ENCODE results near the gene VGLL4. TPM values are rescaled to one million over a fixed set of nuclear protein-coding genes. Genes with fewer than 3 reads are reported as not detected.
A peak's percentile ranks its signal among the peaks of the same experiment; 100 is the strongest.

Gene VGLL4
- total RNA-seq, 1 experiment from 2014 or later, result 42.1 TPM

- H4K91ac ChIP-seq (ENCODE audit: insufficient read length, low read depth, low read length), result no peak overlapping the region
- no peak overlapping the region for H3T11ph ChIP-seq (ENCODE audit: low read length)
- no peak overlapping the region for H2BK12ac ChIP-seq (ENCODE audit: insufficient read length, low read depth, low read length)
- no peak overlapping the region for H4K5ac ChIP-seq (ENCODE audit: insufficient read length, low read depth, low read length)
- Mint-ChIP-seq H3K36me3 (ENCODE audit: insufficient read depth in 1 of 3, low read depth in 3 of 3) (no peaks in the 10 kb centered on the region; a peak in 2 of 7 replicates), H3K27ac (peak overlapping the region in 2 of 3 experiments; percentile 13 to 34; a peak in 2 of 7 replicates), H3K4me3 (no peak overlapping the region), H3K4me1 (peaks cover 38 to 43% of the 10 kb centered on the region in 2 experiments), H3K27me3 (ENCODE audit: low read depth) (no peaks in the 10 kb centered on the region), H3K9me3 (no peaks in the 10 kb centered on the region)
- H3K4ac ChIP-seq (ENCODE audit: low read depth, low read length), result no peak overlapping the region
- H4K8ac ChIP-seq (replicated peaks; ENCODE audit: insufficient read length, low read depth, low read length), result no peak overlapping the region
- no peak overlapping the region for H2BK5ac ChIP-seq (ENCODE audit: insufficient read length, low read length)
- DNase-seq, result no peak
- no peak overlapping the region for H3K27ac ChIP-seq (ENCODE audit: insufficient read length, low read depth, low read length)
- H3K4me2 ChIP-seq (ENCODE audit: insufficient read depth, insufficient read length, low read length), result no peak overlapping the region
- no peaks in the 10 kb centered on the region for H3K23me2 ChIP-seq (ENCODE audit: insufficient read length, low read depth, low read length, poor library complexity, severe bottlenecking)
- H3K79me2 ChIP-seq (ENCODE audit: insufficient read depth, low read length), result peaks cover 22% of the 10 kb centered on the region; the same call in 1 of the 2 replicates
- H2AK5ac ChIP-seq (ENCODE audit: insufficient read length, low read length), result no peak overlapping the region
- no peak overlapping the region for H2BK120ac ChIP-seq (ENCODE audit: low read depth, low read length, poor library complexity, severe bottlenecking)
- H2BK20ac ChIP-seq (ENCODE audit: low read depth, low read length, poor library complexity, severe bottlenecking), result no peak overlapping the region
- no peak overlapping the region for H2BK15ac ChIP-seq (ENCODE audit: low read depth, low read length)
- H3K14ac ChIP-seq (ENCODE audit: insufficient read depth, low read length), result no peak overlapping the region
- peaks cover 6% of the 10 kb centered on the region for H3K79me1 ChIP-seq (ENCODE audit: insufficient read depth, low read depth, low read length, poor library complexity, severe bottlenecking)
- H3K4me1 ChIP-seq (ENCODE audit: insufficient read depth, low read length), result no peaks in the 10 kb centered on the region
- H4K20me1 ChIP-seq (ENCODE audit: control insufficient read depth, insufficient read depth, insufficient read length), result no peaks in the 10 kb centered on the region
- H3K9me3 ChIP-seq (ENCODE audit: control insufficient read depth, low read depth, low read length), result no peaks in the 10 kb centered on the region
- no peak overlapping the region for H3K18ac ChIP-seq (ENCODE audit: insufficient read length, low read depth, low read length)
- no peak overlapping the region for H3K56ac ChIP-seq (ENCODE audit: insufficient read length, low read depth, low read length)
- no CpG with 5 or more reads among the region's 7 CpGs for WGBS (ENCODE audit: extremely low coverage, insufficient read length, low lambda C conversion rate)
- TF ChIP-seq CTCF (conservative IDR thresholded peaks at IDR 0.05), result no peak
- H2AFZ ChIP-seq (ENCODE audit: low read length), result no peak overlapping the region
- no peaks in the 10 kb centered on the region for H3K27me3 ChIP-seq (ENCODE audit: insufficient read depth, low read length)
- no peak overlapping the region for H3K23ac ChIP-seq (ENCODE audit: insufficient read length, low read depth, low read length)
- peak overlapping the region; percentile 8 for H3K9ac ChIP-seq (ENCODE audit: extremely low read depth, insufficient read length, low read length)
Measured at GRCh38 chr3:11624704-11625375, 18.9 kb downstream of the VGLL4 start.

All from H9 (cell line).